Adrenal gland (tissue), 12 donors: ENCODE data around the gene CMPK1. TPM values are rescaled to one million over a fixed set of nuclear protein-coding genes. Genes with fewer than 3 reads are reported as not detected.

ENCODE experiments used
- DNase-seq, 7 donors: peaks; one replicate each; pipeline ENCODE4 v3.0.0-alpha.2; 2019 to 2020
- H3K27ac ChIP-seq, 5 donors: fragments of 200-600 bp; sonication (generic) in 4 of 5; 1 replicate in 3 of 5; 2 replicates in 2 of 5; pipeline versions ENCODE4 v1.5.1 to v1.8.0; 2016 to 2020; ENCODE audit warnings: mild to moderate bottlenecking in 1 of 5
- H3K27me3 ChIP-seq: fragments of 200-600 bp; 2 replicates; pipeline ENCODE4 v1.8.0; 2021
- H3K36me3 ChIP-seq, 2 donors: fragments of 200-600 bp; replicated peaks in 1 of 2; 1 replicate in 1 of 2; 2 replicates in 1 of 2; pipeline versions ENCODE4 v1.5.1 to v1.8.0; 2018 to 2022
- H3K4me1 ChIP-seq, 2 donors: fragments of 200-600 bp; replicated peaks in 1 of 2; 1 replicate in 1 of 2; 2 replicates in 1 of 2; pipeline versions ENCODE4 v1.5.1 to v1.8.0; 2018 to 2021
- H3K4me3 ChIP-seq, 4 donors: fragments of 200-600 bp; sonication (generic) in 3 of 4; one replicate each; pipeline ENCODE4 v1.5.1; 2016 to 2018
- H3K9me3 ChIP-seq, 3 donors: fragments of 200-600 bp; sonication (generic) in 1 of 3; replicated peaks in 1 of 3; 1 replicate in 2 of 3; 2 replicates in 1 of 3; pipeline versions ENCODE4 v1.5.1 to v1.8.0; 2016 to 2021
- CTCF ChIP-seq, 6 experiments: fragments of 450-650 bp in 4 of 6; fragments of 200-600 bp in 2 of 6; sonication (generic) in 1 of 6; IDR thresholded peaks; 1 replicate in 5 of 6; 2 replicates in 1 of 6; pipeline versions ENCODE4 v1.5.1 to v1.8.0; 2016 to 2021; ENCODE audit warnings: antibody characterized with exemption in 6 of 6, mild to moderate bottlenecking in 2 of 6, moderate library complexity in 1 of 6
- POLR2A ChIP-seq, 2 donors: fragments of 450-650 bp; IDR thresholded peaks; one replicate each; pipeline ENCODE4 v1.6.1; 2017; ENCODE audit warnings: antibody characterized with exemption in 2 of 2, mild to moderate bottlenecking in 2 of 2, moderate library complexity in 1 of 2
- WGBS, 4 donors: extraction: QIAGEN DNeasy Blood & Tissue Kit in 2 of 4; methylation state at CpG; one replicate each; pipeline versions ENCODE4 v1.1.5 to v1.1.7; 2013 to 2017; 5-methylcytosine and 5-hydroxymethylcytosine counted together
- intact Hi-C, 2 donors: fragments of 100-400 bp; cut with DNase I; formaldehyde crosslinking; loops; one replicate each; pipeline versions ENCODE4 v1.14.1 to v1.15.0; 2022 to 2023
- polyA plus RNA-seq, 3 donors: library from polyadenylated mRNA; stranded (reverse); fragments of 200-250 nt in 2 of 3; fragments of 350-450 nt in 1 of 3; fragmentation: Illumina TruSeq in 1 of 3; extraction: RNeasy Lipid Tissue Mini Kit (QIAGEN cat#74804) in 1 of 3; gene quantifications; one replicate each; pipeline ENCODE4 v1.2.3, GENCODE V29; 2013 to 2014
- total RNA-seq, 9 donors: library from RNA; depleted of rRNA in 4 of 9; stranded (reverse); fragments of >200 nt in 4 of 9; fragments of 120-200 nt in 1 of 9; fragmentation: NEBNext Ultra II Directional in 1 of 9; extraction: Animal tissue kit (Norgen Biotek cat#: 25700) in 1 of 9; gene quantifications; one replicate each; pipeline versions ENCODE4 v1.1.0 to v1.2.4, GENCODE V29; 2013 to 2023
- donor health status: healthy with polysubstance abuse.
- donor health status: Bipolar disorder and iron deficiency.
- donor health status: DM: yes; HTN: yes; CAD: no.
- donor health status: DM: no; HTN: no; CAD: no.
- donor health status: DM: no; HTN: no; CAD: no.
- donor health status: DM: yes; HTN: yes; CAD: no.

CMPK1 gene
- total and polyA plus RNA-seq, 12 donors, result 31.0 to 124 (median 64.2) TPM

GRCh38 chr1:47382399-47382983 is 48.9 kb downstream of the CMPK1 start:
- Histone ChIP-seq H3K9me3 (no peaks in the 10 kb centered on the region), H3K36me3 (peaks cover 0 to 15% of the 10 kb centered on the region in 2 donors), H3K27me3 (no peaks in the 10 kb centered on the region), H3K27ac (no peak overlapping the region), H3K4me1 (no peaks in the 10 kb centered on the region), H3K4me3 (no peak overlapping the region)
- intact Hi-C loops, result no loop called here
- 85 to 91% (median 87%) methylated on average over 3 of the region's 3 CpGs for WGBS, 4 donors
- DNase-seq, result no peak
- TF ChIP-seq POLR2A (IDR thresholded peaks at IDR 0.05) (no peak), CTCF (IDR thresholded peaks at IDR 0.05) (no peak)

- 91 to 96% (median 95%) methylated on average over 3 of the region's 3 CpGs for WGBS, 4 donors
- intact Hi-C loops, result no loop called here
- Histone ChIP-seq H3K36me3 (peaks cover 0 to 12% of the 10 kb centered on the region in 2 donors), H3K4me1 (no peaks in the 10 kb centered on the region), H3K4me3 (no peak overlapping the region), H3K9me3 (no peaks in the 10 kb centered on the region), H3K27me3 (no peaks in the 10 kb centered on the region), H3K27ac (no peak overlapping the region)
- no peak for TF ChIP-seq POLR2A (IDR thresholded peaks at IDR 0.05)
- TF ChIP-seq CTCF (IDR thresholded peaks at IDR 0.05), result no peak
- DNase-seq, result no peak
Observed at GRCh38 chr1:47384083-47384482, 50.5 kb downstream of the CMPK1 start.

GRCh38 chr1:47385020-47385419 is 51.4 kb downstream of the CMPK1 start:
- Histone ChIP-seq H3K27ac (no peak overlapping the region), H3K36me3 (peaks cover 0 to 11% of the 10 kb centered on the region in 2 donors), H3K27me3 (no peaks in the 10 kb centered on the region), H3K4me3 (no peak overlapping the region), H3K4me1 (no peaks in the 10 kb centered on the region), H3K9me3 (no peaks in the 10 kb centered on the region)
- no peak for DNase-seq
- intact Hi-C loops, result no loop called here
- 81 to 93% (median 88%) methylated on average over 6 of the region's 6 CpGs for WGBS, 4 donors
- no peak for TF ChIP-seq POLR2A (IDR thresholded peaks at IDR 0.05)
- TF ChIP-seq CTCF (IDR thresholded peaks at IDR 0.05), result no peak

- TF ChIP-seq CTCF (IDR thresholded peaks at IDR 0.05) (no peak), POLR2A (IDR thresholded peaks at IDR 0.05) (no peak)
- Histone ChIP-seq H3K36me3 (peaks cover 0 to 2% of the 10 kb centered on the region in 2 donors), H3K9me3 (no peaks in the 10 kb centered on the region), H3K27ac (no peak overlapping the region), H3K27me3 (no peaks in the 10 kb centered on the region), H3K4me3 (no peak overlapping the region), H3K4me1 (no peaks in the 10 kb centered on the region)
- intact Hi-C loops, result no loop called here
- DNase-seq, result no peak
- 96 to 99% (median 97%) methylated on average over 5 of the region's 5 CpGs for whole genome bisulfite sequencing, 4 donors
Observed at GRCh38 chr1:47386268-47386667, 52.7 kb downstream of the CMPK1 start.
